Measurements from ENCODE around the gene ROBO4.

ROBO4 gene

GRCh38 chr11:124918950-124919349 lies 21.3 kb upstream of the ROBO4 start, which contains the start of gene HEPN1:
HEPN1 (plus strand) TSS chr11:124919250.
- DNase-seq (ENCODE audit: low read depth in 2 of 2) = no peak

DNA sequence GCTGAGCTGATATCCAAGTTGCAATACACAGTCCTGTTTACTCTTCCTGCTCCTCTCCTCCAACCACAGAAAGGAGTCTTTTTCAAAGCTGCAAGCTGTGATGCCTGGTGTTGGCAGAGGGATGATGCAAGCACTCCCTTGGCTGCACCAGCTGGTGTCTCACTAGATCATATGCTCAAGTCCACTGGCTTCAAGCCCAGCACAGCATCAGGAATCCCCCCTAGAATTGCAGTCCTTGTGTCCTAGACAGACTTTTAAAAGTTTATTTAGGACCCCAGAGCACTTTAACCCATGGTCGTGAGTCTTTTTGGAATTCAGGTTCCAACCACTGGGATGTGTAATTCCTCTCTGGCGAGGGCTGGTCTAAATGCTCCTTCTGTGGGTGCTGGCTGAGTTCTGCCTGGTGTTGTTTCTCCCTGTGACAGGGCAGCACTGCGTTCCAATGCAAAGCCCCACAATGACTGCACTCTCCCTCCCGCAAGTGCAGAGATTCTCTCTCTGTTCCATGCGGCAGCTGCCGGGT lies 19.5 kb upstream of the ROBO4 start:
- DNase-seq (ENCODE audit: low read depth in 2 of 2) = no peak

DNA sequence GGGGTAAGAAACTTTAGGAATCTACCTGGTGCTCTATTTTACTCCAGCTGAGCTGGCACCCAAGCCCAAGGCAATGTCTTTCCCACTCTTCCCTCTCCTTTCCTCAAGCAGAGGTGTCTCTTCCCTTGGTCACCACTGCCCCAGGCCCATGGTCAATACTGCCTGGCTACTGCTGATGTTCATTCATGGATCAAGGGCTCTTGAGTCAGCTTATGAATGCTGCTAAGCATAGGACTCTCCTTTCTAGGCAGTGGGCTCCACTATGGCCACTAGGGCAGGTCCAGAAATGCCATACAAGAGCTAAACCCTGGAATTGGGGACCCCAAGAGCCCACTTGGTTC lies 18.7 kb upstream of the ROBO4 start:
- no peak for DNase-seq (ENCODE audit: low read depth in 2 of 2)

DNA sequence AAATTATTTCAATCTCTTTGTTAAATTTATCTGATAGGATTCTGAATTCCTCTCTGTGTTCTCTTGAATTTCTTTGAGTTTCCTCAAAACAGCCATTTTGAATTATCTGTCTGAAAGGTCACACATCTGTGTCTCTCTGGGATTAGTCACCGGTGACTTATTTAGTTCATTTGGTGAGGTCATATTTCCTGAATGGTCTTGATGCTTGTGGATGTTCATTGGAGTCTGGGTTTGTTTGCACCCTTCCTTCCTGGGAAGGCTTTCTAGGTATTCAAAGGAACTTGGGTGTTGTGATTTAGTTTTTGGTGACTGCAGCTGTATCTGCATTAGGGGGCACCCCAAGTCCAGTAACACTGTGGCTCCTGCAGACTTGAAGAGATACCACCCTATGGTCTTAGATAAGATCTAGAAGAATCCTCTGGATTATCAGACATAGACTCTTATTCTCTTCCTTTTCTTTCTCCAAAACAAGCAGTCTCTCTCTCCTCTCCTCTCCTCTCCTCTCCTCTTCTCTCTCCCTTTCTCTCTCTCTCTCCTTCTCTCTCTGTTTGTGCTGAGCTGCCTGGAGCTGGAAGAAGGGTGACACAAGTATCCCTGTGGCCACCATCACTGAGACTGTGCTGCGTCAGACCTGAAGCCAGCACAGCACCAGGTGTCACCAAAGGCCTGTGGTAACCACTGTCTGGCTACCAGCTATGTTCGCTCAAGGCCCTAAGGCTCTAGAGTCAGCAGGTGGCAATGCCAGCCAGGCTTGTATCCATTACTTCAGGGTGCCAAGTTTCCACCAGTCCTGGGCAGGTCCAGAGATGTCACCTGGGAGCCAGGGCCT lies 18.1 kb upstream of the ROBO4 start:
- DNase-seq (ENCODE audit: low read depth in 2 of 2) = no peak

- no peak for DNase-seq (ENCODE audit: low read depth in 2 of 2)
Observed at GRCh38 chr11:124902616-124903015, 5.0 kb upstream of the ROBO4 start.

GRCh38 chr11:124900464-124900863 lies 2.8 kb upstream of the ROBO4 start:
- no peak for DNase-seq (ENCODE audit: low read depth in 2 of 2)

- no peak for DNase-seq (ENCODE audit: low read depth in 2 of 2)
Observed at GRCh38 chr11:124899383-124900145, 1.9 kb upstream of the ROBO4 start.

DNA sequence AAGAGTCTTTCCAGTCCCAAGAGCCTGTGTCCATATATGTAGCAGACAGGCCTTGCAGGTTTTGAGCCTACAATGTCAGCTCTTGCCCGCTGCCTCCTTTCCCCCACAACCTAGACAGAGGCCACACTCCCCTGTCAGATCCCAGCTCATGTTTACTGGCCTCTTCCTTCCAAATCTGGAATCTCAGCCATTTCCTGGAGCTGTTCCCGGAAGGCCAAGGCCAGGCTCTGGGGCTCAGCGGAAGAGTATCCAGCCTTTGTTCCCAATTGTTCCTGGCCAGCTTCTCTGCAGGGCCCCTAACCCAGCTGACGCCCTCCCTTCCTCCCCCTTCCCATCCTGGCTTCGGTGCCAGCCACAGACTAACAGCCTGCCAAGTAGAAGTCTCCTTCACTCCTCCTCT lies 1.0 kb upstream of the ROBO4 start:
- no peak for DNase-seq (ENCODE audit: low read depth in 2 of 2)

DNA sequence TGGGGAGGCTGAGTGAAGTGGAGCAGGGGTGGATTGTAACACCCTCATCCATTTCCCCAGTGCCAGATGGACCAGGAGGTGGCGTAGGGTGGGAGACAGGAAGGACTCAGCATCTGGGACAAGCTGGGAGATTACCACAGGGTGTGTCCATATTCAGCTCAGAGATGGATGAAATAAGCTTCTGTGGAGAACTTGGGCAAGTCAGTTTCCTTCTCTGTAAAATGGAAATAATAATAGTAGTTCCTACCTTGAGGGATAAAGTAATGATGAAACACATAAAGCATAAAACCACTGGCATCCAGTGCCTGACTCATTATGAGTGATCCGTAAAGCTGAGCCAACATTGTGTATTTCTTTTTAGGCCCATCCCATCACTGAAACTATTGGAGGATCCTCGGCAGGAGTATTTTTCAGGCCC lies 607 bp upstream of the ROBO4 start:
- no peak for DNase-seq (ENCODE audit: low read depth in 2 of 2)

GRCh38 chr11:124896821-124897391 lies 759 bp downstream of the ROBO4 start:
- DNase-seq (ENCODE audit: low read depth in 2 of 2) = no peak

DNA sequence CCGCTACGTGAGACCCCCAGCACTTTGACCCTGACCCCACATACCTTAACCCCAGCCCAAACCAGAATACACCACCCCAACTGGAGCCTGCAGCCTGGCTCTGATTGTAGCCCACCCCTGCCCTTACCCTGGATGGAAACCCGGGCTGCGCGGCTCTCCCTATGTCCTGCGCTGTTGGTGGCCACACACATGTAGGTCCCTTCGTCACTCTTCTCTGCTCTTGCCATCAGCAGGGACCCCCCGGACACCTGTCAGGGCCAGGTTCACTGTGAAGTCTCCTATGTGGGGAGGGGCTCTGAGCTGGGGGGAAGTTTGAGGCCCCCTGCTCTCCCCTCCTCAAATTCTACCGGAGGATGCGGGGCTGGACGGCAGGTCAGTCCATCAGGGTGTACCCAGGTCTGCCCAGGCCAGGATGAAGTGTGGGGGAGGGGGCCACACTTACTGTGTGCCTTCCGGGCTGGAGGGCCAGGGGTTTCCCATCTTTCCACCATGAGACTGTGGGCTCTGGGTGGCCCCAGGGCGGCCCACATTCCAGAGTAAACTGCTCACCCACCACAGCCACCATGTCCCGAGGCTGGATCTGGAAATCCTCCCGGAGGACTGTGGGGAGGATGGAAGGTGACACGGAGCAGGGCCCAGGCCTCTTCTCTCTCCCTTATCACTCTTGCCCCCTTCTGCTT lies 1.5 kb downstream of the ROBO4 start:
- DNase-seq (ENCODE audit: low read depth in 2 of 2) = no peak

GRCh38 chr11:124895471-124895971 lies 2.1 kb downstream of the ROBO4 start:
- DNase-seq (ENCODE audit: low read depth in 2 of 2) = no peak

GRCh38 chr11:124894606-124895430 lies 2.8 kb downstream of the ROBO4 start:
- DNase-seq (ENCODE audit: low read depth in 2 of 2) = no peak

DNA sequence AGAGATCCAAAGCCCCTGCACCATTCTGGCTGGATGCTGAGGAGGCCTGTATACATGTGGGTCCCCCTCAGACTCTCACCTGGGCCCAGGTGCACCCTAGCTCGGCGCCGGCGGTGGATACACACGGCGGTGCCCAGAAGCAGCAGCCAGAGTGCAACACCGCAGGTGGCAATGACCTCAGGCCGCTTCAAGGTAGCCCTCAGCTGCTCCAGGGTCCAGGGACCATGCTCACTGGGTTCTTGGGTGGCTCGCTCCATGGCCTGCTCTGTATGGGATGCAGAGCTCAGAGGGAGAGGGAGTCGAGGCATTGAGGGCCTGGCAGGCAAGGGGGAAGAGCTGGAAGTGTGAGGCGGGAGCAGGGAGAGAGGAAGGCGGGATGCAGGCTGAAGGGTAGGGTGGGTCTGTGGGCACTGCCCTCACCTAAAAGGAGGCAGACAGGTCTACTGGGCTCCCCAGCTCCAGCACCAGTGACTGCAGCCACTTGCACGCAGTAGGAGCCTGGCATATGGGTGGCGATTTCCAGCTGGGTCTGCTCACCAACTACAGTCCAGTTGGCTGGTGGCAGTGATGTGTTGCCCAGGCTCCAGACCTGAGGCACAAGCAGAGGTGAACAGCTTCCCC lies 3.8 kb downstream of the ROBO4 start:
- DNase-seq (ENCODE audit: low read depth in 2 of 2) = no peak

GRCh38 chr11:124892750-124893454 lies 4.8 kb downstream of the ROBO4 start:
- DNase-seq (ENCODE audit: low read depth in 2 of 2) = no peak

DNA sequence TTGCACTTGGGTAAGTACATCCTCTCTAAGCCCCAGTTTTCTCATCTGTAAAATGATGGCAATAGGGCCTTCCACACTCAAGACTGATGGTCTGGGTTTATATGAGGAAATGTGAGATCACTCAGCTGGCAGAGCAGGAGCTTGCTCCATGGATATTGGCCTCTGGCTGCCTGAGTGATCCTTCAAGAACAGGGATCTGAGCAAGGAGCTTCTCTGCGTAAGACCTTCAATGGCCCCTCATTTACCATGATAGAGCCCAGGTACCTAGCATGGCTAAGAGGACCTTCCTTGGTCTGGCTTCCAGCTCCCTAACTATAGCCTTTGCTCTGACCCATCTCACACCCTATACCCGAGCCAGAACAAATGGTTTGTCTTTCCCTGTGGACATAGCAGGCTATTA lies 5.5 kb downstream of the ROBO4 start:
- DNase-seq (ENCODE audit: low read depth in 2 of 2) = no peak

GRCh38 chr11:124891373-124891861 lies 6.2 kb downstream of the ROBO4 start:
- DNase-seq (ENCODE audit: low read depth in 2 of 2) = no peak

DNA sequence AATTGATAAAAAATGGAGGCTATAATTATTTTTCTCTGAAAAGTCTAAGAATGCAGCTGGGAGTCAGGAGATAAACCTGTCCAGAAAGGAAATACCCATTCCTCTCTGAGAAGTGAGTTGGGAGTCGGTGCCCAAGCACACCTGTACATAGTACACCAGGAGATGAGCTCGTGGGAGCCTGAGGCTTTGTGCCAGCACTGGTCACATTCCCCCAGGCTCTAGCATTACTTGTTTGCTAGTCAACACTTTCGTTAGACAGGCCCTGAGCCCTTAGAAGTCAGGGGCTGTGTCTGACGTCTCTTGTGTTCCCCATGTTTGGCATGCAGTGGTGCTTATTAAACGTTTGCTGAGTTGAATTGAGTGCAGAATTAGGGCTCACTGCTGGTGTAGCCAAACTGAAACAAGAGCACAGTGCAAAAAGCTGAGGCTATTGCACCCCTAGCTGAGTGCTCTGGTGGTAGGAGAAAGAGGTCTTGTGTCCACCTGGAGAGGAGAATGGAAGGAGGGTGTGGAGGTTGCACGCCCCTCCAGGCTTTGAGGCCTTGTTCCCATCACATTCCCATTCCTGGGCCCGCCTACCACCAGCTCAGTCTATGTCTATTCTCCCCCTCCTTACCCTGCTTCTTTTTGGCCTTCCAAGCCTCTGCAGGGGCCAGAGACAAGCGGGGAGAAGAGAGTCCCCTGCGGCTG lies 6.8 kb downstream of the ROBO4 start:
- DNase-seq (ENCODE audit: low read depth in 2 of 2) = no peak

DNA sequence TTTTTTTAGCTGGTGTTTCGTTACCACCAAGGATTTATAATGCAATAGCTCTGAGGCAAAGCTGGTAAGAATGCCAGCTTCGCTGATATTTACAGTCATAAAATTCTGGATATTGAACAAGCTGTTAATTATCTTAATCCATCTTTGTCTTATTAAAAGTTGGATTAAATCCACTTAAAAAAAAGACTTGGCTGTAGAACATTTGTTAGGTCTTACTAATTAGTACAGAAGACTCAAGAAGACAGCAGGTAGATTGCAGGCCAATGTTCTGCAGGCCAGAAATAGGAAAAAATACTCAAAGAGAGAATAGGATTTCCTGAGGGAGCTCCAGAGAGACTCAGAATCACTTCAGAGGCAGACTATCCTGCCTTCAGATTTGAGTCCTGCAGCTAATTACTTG lies 7.5 kb downstream of the ROBO4 start:
- no peak for DNase-seq (ENCODE audit: low read depth in 2 of 2)

All from stimulated activated CD8-positive, alpha-beta memory T cell treated with anti-CD3 and anti-CD28 coated beads, Interleukin-7, amount 100 ng/mL, for 4 hours (primary cell).